ENCODE results near the gene SLC22A23.
A peak's percentile ranks its signal among the peaks of the same experiment; 100 is the strongest.

The SLC22A23 gene

GRCh38 chr6:3235486-3235885 lies 221.4 kb downstream of the SLC22A23 start:
- no peak for DNase-seq

GRCh38 chr6:3233904-3234303 lies 222.9 kb downstream of the SLC22A23 start:
- DNase-seq, result no peak

- peak; percentile 51 for DNase-seq
Observed at GRCh38 chr6:3233321-3233720, 223.5 kb downstream of the SLC22A23 start.

- DNase-seq, result no peak
Observed at GRCh38 chr6:3232017-3232945, 224.6 kb downstream of the SLC22A23 start.

- DNase-seq, result peak; percentile 98
Observed at GRCh38 chr6:3231247-3232016, 225.4 kb downstream of the SLC22A23 start.

- DNase-seq, result peak; percentile 96
Observed at GRCh38 chr6:3230900-3231246, 226.0 kb downstream of the SLC22A23 start.

GRCh38 chr6:3230256-3230882 lies 226.5 kb downstream of the SLC22A23 start:
- no peak for DNase-seq

GRCh38 chr6:3229566-3230178 lies 227.2 kb downstream of the SLC22A23 start:
- peak; percentile 86 for DNase-seq

GRCh38 chr6:3228771-3229565 lies 227.9 kb downstream of the SLC22A23 start:
- DNase-seq, result peak; percentile 95

- peak; percentile 93 for DNase-seq
Observed at GRCh38 chr6:3228046-3228671, 228.7 kb downstream of the SLC22A23 start.

GRCh38 chr6:3227363-3228045 lies 229.3 kb downstream of the SLC22A23 start, which contains the start of gene TUBB2B:
TUBB2B (minus strand) TSS chr6:3227653; CDS start chr6:3227543, 110 bp downstream.
- DNase-seq, result peak; percentile 97

GRCh38 chr6:3226481-3227362 lies 230.1 kb downstream of the SLC22A23 start:
- peak; percentile 87 for DNase-seq

- no peak for DNase-seq
Observed at GRCh38 chr6:3226042-3226441, 230.8 kb downstream of the SLC22A23 start.

- DNase-seq, result no peak
Observed at GRCh38 chr6:3222506-3223038, 234.3 kb downstream of the SLC22A23 start.

GRCh38 chr6:3221578-3221977 lies 235.3 kb downstream of the SLC22A23 start:
- no peak for DNase-seq

- no peak for DNase-seq
Observed at GRCh38 chr6:3220366-3220765, 236.5 kb downstream of the SLC22A23 start.

All from eye (tissue), 1 donor.